ENCODE data around the gene LCT.

GRCh38 chr2:135812907-135813511 is 24.0 kb downstream of the LCT start:
- no peak for TF ChIP-seq PATZ1 (CRISPR knock-in tag; IDR thresholded peaks at IDR 0.05; ENCODE audit: borderline replicate concordance)
- TF ChIP-seq RARB (CRISPR knock-in tag; IDR thresholded peaks at IDR 0.05): no peak
- TF ChIP-seq SNAI2 (CRISPR knock-in tag; IDR thresholded peaks at IDR 0.05): no peak
- no peak for TF ChIP-seq ARNTL (CRISPR knock-in tag; IDR thresholded peaks at IDR 0.05; ENCODE audit: borderline replicate concordance, low read depth)
- TF ChIP-seq CREB5 (CRISPR knock-in tag; IDR thresholded peaks at IDR 0.05; ENCODE audit: low read depth): no peak
- TF ChIP-seq ZNF565 (CRISPR knock-in tag; conservative IDR thresholded peaks at IDR 0.05; ENCODE audit: low read depth): no peak
- TF ChIP-seq ZFP3 (CRISPR knock-in tag; IDR thresholded peaks at IDR 0.05): no peak
- TF ChIP-seq ZNF8 (CRISPR knock-in tag; IDR thresholded peaks at IDR 0.05): no peak
- TF ChIP-seq, protein P1, sequence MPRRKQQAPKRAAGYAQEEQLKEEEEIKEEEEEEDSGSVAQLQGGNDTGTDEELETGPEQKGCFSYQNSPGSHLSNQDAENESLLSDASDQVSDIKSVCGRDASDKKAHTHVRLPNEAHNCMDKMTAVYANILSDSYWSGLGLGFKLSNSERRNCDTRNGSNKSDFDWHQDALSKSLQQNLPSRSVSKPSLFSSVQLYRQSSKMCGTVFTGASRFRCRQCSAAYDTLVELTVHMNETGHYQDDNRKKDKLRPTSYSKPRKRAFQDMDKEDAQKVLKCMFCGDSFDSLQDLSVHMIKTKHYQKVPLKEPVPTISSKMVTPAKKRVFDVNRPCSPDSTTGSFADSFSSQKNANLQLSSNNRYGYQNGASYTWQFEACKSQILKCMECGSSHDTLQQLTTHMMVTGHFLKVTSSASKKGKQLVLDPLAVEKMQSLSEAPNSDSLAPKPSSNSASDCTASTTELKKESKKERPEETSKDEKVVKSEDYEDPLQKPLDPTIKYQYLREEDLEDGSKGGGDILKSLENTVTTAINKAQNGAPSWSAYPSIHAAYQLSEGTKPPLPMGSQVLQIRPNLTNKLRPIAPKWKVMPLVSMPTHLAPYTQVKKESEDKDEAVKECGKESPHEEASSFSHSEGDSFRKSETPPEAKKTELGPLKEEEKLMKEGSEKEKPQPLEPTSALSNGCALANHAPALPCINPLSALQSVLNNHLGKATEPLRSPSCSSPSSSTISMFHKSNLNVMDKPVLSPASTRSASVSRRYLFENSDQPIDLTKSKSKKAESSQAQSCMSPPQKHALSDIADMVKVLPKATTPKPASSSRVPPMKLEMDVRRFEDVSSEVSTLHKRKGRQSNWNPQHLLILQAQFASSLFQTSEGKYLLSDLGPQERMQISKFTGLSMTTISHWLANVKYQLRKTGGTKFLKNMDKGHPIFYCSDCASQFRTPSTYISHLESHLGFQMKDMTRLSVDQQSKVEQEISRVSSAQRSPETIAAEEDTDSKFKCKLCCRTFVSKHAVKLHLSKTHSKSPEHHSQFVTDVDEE (CRISPR knock-in tag; IDR thresholded peaks at IDR 0.05): no peak
- TF ChIP-seq TCF4 (CRISPR knock-in tag; IDR thresholded peaks at IDR 0.05; ENCODE audit: borderline replicate concordance): no peak
- no peak for TF ChIP-seq OSR1 (CRISPR knock-in tag; IDR thresholded peaks at IDR 0.05)
- no peak for TF ChIP-seq ZNF70 (CRISPR knock-in tag; IDR thresholded peaks at IDR 0.05)
- TF ChIP-seq ZFP30 (CRISPR knock-in tag; IDR thresholded peaks at IDR 0.05): no peak
- TF ChIP-seq PPARA (CRISPR knock-in tag; IDR thresholded peaks at IDR 0.05; ENCODE audit: borderline replicate concordance): no peak
